K562 (cell line): ENCODE results near the gene TNFAIP3.

Source experiments
- CBX5 ChIP-seq: IDR thresholded peaks from 2 replicates; pipeline ENCODE4 v1.6.1; 2014; ENCODE audit warnings: low read depth, borderline replicate concordance
- ESRRB ChIP-seq: fragments of 250-450 bp; sonication (Bioruptor Pico); IDR thresholded peaks from 2 replicates; pipeline ENCODE4 v1.5.0; 2020; ENCODE audit warnings: mild to moderate bottlenecking, moderate library complexity, borderline replicate concordance
- MAX ChIP-seq: sonication (generic); formaldehyde crosslinking; IDR thresholded peaks from 2 replicates; pipeline ENCODE4 v1.9.0; 2022; ENCODE audit warnings: mild to moderate bottlenecking, missing genetic modification reagents
- PTBP1 ChIP-seq: fragments of 200-400 bp; formaldehyde crosslinking; IDR thresholded peaks from 2 replicates; pipeline ENCODE4 v1.6.1; 2017; ENCODE audit warnings: low read depth, low read length
- REST ChIP-seq, 2 experiments: fragments of 450-650 bp; formaldehyde crosslinking in 1 of 2; IDR thresholded peaks; 2 replicates each; pipeline versions ENCODE4 v1.4.0 to v1.6.1; 2014 to 2020; ENCODE audit warnings: mild to moderate bottlenecking in 2 of 2, borderline replicate concordance in 1 of 2, low read depth in 1 of 2
- TAF1 ChIP-seq: IDR thresholded peaks from 2 replicates; pipeline ENCODE4 v1.6.1; 2011; ENCODE audit warnings: mild to moderate bottlenecking, low read length, moderate library complexity; ENCODE audit not compliant: insufficient read depth, control insufficient read depth, severe bottlenecking; ENCODE audit errors: extremely low read depth
- ZNF263 ChIP-seq: sonication (generic); formaldehyde crosslinking; IDR thresholded peaks from 2 replicates; pipeline ENCODE4 v1.8.0; 2022; ENCODE audit warnings: mild to moderate bottlenecking, missing genetic modification reagents, borderline replicate concordance
- ZNF274 ChIP-seq: IDR thresholded peaks from 2 replicates; pipeline ENCODE4 v1.6.1; 2011; ENCODE audit warnings: low read depth, mild to moderate bottlenecking, low read length, moderate library complexity, borderline replicate concordance
- TF ChIP-seq, protein P1 (sequence below): fragments of 450-650 bp; IDR thresholded peaks from 2 replicates; pipeline ENCODE4 v1.6.1; 2017; ENCODE audit warnings: mild to moderate bottlenecking, moderate library complexity

GRCh38 chr6:137900815-137901214 lies 33.8 kb downstream of the TNFAIP3 start:
- TF ChIP-seq CBX5: no peak
- no peak for TF ChIP-seq PTBP1
- TF ChIP-seq MAX (CRISPR knock-in tag): no peak
- TF ChIP-seq ZNF274: no peak
- no peak for TF ChIP-seq ZNF263 (CRISPR knock-in tag)
- TF ChIP-seq TAF1: no peak
- no peak for TF ChIP-seq REST (IDR thresholded peaks at IDR 0.05; ENCODE audit: borderline replicate concordance)
- no peak for TF ChIP-seq REST (CRISPR knock-in tag; IDR thresholded peaks at IDR 0.05; ENCODE audit: low read depth)
- TF ChIP-seq ESRRB (CRISPR knock-in tag): no peak
- TF ChIP-seq, protein P1, sequence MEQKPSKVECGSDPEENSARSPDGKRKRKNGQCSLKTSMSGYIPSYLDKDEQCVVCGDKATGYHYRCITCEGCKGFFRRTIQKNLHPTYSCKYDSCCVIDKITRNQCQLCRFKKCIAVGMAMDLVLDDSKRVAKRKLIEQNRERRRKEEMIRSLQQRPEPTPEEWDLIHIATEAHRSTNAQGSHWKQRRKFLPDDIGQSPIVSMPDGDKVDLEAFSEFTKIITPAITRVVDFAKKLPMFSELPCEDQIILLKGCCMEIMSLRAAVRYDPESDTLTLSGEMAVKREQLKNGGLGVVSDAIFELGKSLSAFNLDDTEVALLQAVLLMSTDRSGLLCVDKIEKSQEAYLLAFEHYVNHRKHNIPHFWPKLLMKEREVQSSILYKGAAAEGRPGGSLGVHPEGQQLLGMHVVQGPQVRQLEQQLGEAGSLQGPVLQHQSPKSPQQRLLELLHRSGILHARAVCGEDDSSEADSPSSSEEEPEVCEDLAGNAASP: no peak
